ENCODE data around the gene CLRN3. TPM values are rescaled to one million over a fixed set of nuclear protein-coding genes. Genes with fewer than 3 reads are reported as not detected.

The CLRN3 gene
- total and polyA plus RNA-seq, 2 donors (not counting 1 experiment from before 2014, with no cell fraction given), result not detected

- TF ChIP-seq EZH2 (IDR thresholded peaks at IDR 0.05; ENCODE audit: low read length, missing control alignments) (no peak), CTCF (conservative IDR thresholded peaks at IDR 0.05 in 1 of 2, IDR thresholded peaks at IDR 0.05 in 1 of 2; ENCODE audit: low read depth in 1 of 2, low read length in 2 of 2) (no peak)
- Histone ChIP-seq H3K36me3 (ENCODE audit: control insufficient read depth, insufficient read depth, low read length) (no peaks in the 10 kb centered on the region), H3K9me3 (ENCODE audit: control insufficient read depth, insufficient read depth, low read depth, low read length) (no peaks in the 10 kb centered on the region), H3K9ac (ENCODE audit: insufficient read depth, low read length) (no peak overlapping the region), H3K4me1 (ENCODE audit: control insufficient read depth, extremely low read depth, insufficient read depth, low read length) (no peaks in the 10 kb centered on the region), H3K4me2 (ENCODE audit: extremely low read depth, insufficient read depth, low read length) (no peak overlapping the region), H3K79me2 (ENCODE audit: control insufficient read depth, insufficient read depth, low read length) (no peaks in the 10 kb centered on the region), H3K4me3 (replicated peaks in 1 of 4; ENCODE audit: control extremely low read depth in 1 of 4, insufficient read depth in 1 of 4, low read depth in 3 of 4, low read length in 4 of 4) (no peak overlapping the region), H3K27ac (ENCODE audit: insufficient read depth, low read length) (no peak overlapping the region), H3K27me3 (ENCODE audit: control insufficient read depth, insufficient read depth, low read length) (no peaks in the 10 kb centered on the region), H4K20me1 (ENCODE audit: control insufficient read depth, extremely low read depth, insufficient read depth, low read length) (no peaks in the 10 kb centered on the region), H2AFZ (ENCODE audit: low read length) (no peak overlapping the region)
- no peak for DNase-seq (ENCODE audit: low read depth in 2 of 2)
These were observed 9.8 kb downstream of the CLRN3 start for GRCh38 chr10:127882801-127883459.

GRCh38 chr10:127882391-127882790, 10.3 kb downstream of the CLRN3 start:
- TF ChIP-seq CTCF (conservative IDR thresholded peaks at IDR 0.05 in 1 of 2, IDR thresholded peaks at IDR 0.05 in 1 of 2; ENCODE audit: low read depth in 1 of 2, low read length in 2 of 2) (no peak), EZH2 (IDR thresholded peaks at IDR 0.05; ENCODE audit: low read length, missing control alignments) (no peak)
- H3K4me1 ChIP-seq (ENCODE audit: control insufficient read depth, extremely low read depth, insufficient read depth, low read length), result no peaks in the 10 kb centered on the region
- no peak overlapping the region for H3K27ac ChIP-seq (ENCODE audit: insufficient read depth, low read length)
- no peak overlapping the region for H3K4me3 ChIP-seq (replicated peaks in 1 of 4; ENCODE audit: control extremely low read depth in 1 of 4, insufficient read depth in 1 of 4, low read depth in 3 of 4, low read length in 4 of 4)
- H3K36me3 ChIP-seq (ENCODE audit: control insufficient read depth, insufficient read depth, low read length), result no peaks in the 10 kb centered on the region
- H3K27me3 ChIP-seq (ENCODE audit: control insufficient read depth, insufficient read depth, low read length), result no peaks in the 10 kb centered on the region
- H3K79me2 ChIP-seq (ENCODE audit: control insufficient read depth, insufficient read depth, low read length), result no peaks in the 10 kb centered on the region
- no peak overlapping the region for H3K9ac ChIP-seq (ENCODE audit: insufficient read depth, low read length)
- H3K9me3 ChIP-seq (ENCODE audit: control insufficient read depth, insufficient read depth, low read depth, low read length), result no peaks in the 10 kb centered on the region
- no peak for DNase-seq (ENCODE audit: low read depth in 2 of 2)
- no peaks in the 10 kb centered on the region for H4K20me1 ChIP-seq (ENCODE audit: control insufficient read depth, extremely low read depth, insufficient read depth, low read length)
- H3K4me2 ChIP-seq (ENCODE audit: extremely low read depth, insufficient read depth, low read length), result no peak overlapping the region
- H2AFZ ChIP-seq (ENCODE audit: low read length), result no peak overlapping the region

GRCh38 chr10:127881262-127881661, 11.5 kb downstream of the CLRN3 start:
- Histone ChIP-seq H2AFZ (ENCODE audit: low read length) (no peak overlapping the region), H3K36me3 (ENCODE audit: control insufficient read depth, insufficient read depth, low read length) (no peaks in the 10 kb centered on the region), H3K9me3 (ENCODE audit: control insufficient read depth, insufficient read depth, low read depth, low read length) (no peaks in the 10 kb centered on the region), H3K4me3 (replicated peaks in 1 of 4; ENCODE audit: control extremely low read depth in 1 of 4, insufficient read depth in 1 of 4, low read depth in 3 of 4, low read length in 4 of 4) (no peak overlapping the region), H3K4me2 (ENCODE audit: extremely low read depth, insufficient read depth, low read length) (no peak overlapping the region), H4K20me1 (ENCODE audit: control insufficient read depth, extremely low read depth, insufficient read depth, low read length) (no peaks in the 10 kb centered on the region), H3K9ac (ENCODE audit: insufficient read depth, low read length) (no peak overlapping the region), H3K27me3 (ENCODE audit: control insufficient read depth, insufficient read depth, low read length) (no peaks in the 10 kb centered on the region), H3K27ac (ENCODE audit: insufficient read depth, low read length) (no peak overlapping the region), H3K79me2 (ENCODE audit: control insufficient read depth, insufficient read depth, low read length) (no peaks in the 10 kb centered on the region), H3K4me1 (ENCODE audit: control insufficient read depth, extremely low read depth, insufficient read depth, low read length) (no peaks in the 10 kb centered on the region)
- no peak for TF ChIP-seq CTCF (conservative IDR thresholded peaks at IDR 0.05 in 1 of 2, IDR thresholded peaks at IDR 0.05 in 1 of 2; ENCODE audit: low read depth in 1 of 2, low read length in 2 of 2)
- no peak for DNase-seq (ENCODE audit: low read depth in 2 of 2)
